H1 (cell line): Measurements from ENCODE around the gene SV2A. TPM values are rescaled to one million over a fixed set of nuclear protein-coding genes. Genes with fewer than 3 reads are reported as not detected.

Experiments used
- ASH2L ChIP-seq: fragments of 200-600, 300-600 bp; sonication (generic); IDR thresholded peaks from one replicate; pipeline ENCODE4 v1.7.1; 2017; ENCODE audit warnings: low read length
- CEBPB ChIP-seq: IDR thresholded peaks from 2 replicates; pipeline ENCODE4 v1.6.1; 2012; ENCODE audit warnings: low read depth, low read length
- KDM1A ChIP-seq: fragments of 200-600, 300-600 bp; sonication (generic); IDR thresholded peaks from 2 replicates; pipeline ENCODE4 v1.7.1; 2016; ENCODE audit warnings: mild to moderate bottlenecking, low read length, borderline replicate concordance
- RBBP5 ChIP-seq: IDR thresholded peaks from 2 replicates; pipeline ENCODE4 v1.7.1; 2012; ENCODE audit warnings: low read depth, mild to moderate bottlenecking, inconsistent platforms, low read length, moderate library complexity, borderline replicate concordance
- polyA plus RNA-seq, 7 experiments: library from polyadenylated mRNA; depleted of rRNA in 3 of 7; stranded (reverse) in 5 of 7; unstranded in 2 of 7; fragments of >200 nt in 5 of 7; fragments of 200-250 nt in 2 of 7; gene quantifications; 1 replicate in 5 of 7; 2 replicates in 1 of 7; 4 replicates in 1 of 7; pipeline versions ENCODE4 v1.2.1 to v1.2.3, GENCODE V29; 2011 to 2013; ENCODE audit warnings: missing spikeins in 2 of 7, mixed read lengths in 2 of 7
- total RNA-seq: library from RNA; stranded (reverse); fragmentation: NEBNext Ultra II Directional; extraction: Animal tissue kit (Norgen Biotek cat#: 25700); gene quantifications from 2 replicates; pipeline ENCODE4 v1.2.1, GENCODE V29; 2021
- TF ChIP-seq, protein P1 (sequence below): fragments of 300-600 bp; sonication (generic); IDR thresholded peaks from 2 replicates; pipeline ENCODE4 v1.7.1; 2012; ENCODE audit warnings: low read length, moderate library complexity, mild to moderate bottlenecking, inconsistent platforms; ENCODE audit not compliant: insufficient replicate concordance
- TF ChIP-seq, protein P2 (sequence below): IDR thresholded peaks from 2 replicates; pipeline ENCODE4 v1.6.1; 2011; ENCODE audit warnings: low read depth, mild to moderate bottlenecking, low read length; ENCODE audit not compliant: insufficient read depth

The SV2A gene
- total and polyA plus RNA-seq, 2 of the 8 experiments (the other 6 are each of a cell fraction or from before 2014, with no cell fraction given): 41.8 to 51.8 TPM

GRCh38 chr1:149929856-149930255 is 12.2 kb upstream of the SV2A start (continued):
- no peak for TF ChIP-seq KDM1A
- no peak for TF ChIP-seq CEBPB
- TF ChIP-seq, protein P1, sequence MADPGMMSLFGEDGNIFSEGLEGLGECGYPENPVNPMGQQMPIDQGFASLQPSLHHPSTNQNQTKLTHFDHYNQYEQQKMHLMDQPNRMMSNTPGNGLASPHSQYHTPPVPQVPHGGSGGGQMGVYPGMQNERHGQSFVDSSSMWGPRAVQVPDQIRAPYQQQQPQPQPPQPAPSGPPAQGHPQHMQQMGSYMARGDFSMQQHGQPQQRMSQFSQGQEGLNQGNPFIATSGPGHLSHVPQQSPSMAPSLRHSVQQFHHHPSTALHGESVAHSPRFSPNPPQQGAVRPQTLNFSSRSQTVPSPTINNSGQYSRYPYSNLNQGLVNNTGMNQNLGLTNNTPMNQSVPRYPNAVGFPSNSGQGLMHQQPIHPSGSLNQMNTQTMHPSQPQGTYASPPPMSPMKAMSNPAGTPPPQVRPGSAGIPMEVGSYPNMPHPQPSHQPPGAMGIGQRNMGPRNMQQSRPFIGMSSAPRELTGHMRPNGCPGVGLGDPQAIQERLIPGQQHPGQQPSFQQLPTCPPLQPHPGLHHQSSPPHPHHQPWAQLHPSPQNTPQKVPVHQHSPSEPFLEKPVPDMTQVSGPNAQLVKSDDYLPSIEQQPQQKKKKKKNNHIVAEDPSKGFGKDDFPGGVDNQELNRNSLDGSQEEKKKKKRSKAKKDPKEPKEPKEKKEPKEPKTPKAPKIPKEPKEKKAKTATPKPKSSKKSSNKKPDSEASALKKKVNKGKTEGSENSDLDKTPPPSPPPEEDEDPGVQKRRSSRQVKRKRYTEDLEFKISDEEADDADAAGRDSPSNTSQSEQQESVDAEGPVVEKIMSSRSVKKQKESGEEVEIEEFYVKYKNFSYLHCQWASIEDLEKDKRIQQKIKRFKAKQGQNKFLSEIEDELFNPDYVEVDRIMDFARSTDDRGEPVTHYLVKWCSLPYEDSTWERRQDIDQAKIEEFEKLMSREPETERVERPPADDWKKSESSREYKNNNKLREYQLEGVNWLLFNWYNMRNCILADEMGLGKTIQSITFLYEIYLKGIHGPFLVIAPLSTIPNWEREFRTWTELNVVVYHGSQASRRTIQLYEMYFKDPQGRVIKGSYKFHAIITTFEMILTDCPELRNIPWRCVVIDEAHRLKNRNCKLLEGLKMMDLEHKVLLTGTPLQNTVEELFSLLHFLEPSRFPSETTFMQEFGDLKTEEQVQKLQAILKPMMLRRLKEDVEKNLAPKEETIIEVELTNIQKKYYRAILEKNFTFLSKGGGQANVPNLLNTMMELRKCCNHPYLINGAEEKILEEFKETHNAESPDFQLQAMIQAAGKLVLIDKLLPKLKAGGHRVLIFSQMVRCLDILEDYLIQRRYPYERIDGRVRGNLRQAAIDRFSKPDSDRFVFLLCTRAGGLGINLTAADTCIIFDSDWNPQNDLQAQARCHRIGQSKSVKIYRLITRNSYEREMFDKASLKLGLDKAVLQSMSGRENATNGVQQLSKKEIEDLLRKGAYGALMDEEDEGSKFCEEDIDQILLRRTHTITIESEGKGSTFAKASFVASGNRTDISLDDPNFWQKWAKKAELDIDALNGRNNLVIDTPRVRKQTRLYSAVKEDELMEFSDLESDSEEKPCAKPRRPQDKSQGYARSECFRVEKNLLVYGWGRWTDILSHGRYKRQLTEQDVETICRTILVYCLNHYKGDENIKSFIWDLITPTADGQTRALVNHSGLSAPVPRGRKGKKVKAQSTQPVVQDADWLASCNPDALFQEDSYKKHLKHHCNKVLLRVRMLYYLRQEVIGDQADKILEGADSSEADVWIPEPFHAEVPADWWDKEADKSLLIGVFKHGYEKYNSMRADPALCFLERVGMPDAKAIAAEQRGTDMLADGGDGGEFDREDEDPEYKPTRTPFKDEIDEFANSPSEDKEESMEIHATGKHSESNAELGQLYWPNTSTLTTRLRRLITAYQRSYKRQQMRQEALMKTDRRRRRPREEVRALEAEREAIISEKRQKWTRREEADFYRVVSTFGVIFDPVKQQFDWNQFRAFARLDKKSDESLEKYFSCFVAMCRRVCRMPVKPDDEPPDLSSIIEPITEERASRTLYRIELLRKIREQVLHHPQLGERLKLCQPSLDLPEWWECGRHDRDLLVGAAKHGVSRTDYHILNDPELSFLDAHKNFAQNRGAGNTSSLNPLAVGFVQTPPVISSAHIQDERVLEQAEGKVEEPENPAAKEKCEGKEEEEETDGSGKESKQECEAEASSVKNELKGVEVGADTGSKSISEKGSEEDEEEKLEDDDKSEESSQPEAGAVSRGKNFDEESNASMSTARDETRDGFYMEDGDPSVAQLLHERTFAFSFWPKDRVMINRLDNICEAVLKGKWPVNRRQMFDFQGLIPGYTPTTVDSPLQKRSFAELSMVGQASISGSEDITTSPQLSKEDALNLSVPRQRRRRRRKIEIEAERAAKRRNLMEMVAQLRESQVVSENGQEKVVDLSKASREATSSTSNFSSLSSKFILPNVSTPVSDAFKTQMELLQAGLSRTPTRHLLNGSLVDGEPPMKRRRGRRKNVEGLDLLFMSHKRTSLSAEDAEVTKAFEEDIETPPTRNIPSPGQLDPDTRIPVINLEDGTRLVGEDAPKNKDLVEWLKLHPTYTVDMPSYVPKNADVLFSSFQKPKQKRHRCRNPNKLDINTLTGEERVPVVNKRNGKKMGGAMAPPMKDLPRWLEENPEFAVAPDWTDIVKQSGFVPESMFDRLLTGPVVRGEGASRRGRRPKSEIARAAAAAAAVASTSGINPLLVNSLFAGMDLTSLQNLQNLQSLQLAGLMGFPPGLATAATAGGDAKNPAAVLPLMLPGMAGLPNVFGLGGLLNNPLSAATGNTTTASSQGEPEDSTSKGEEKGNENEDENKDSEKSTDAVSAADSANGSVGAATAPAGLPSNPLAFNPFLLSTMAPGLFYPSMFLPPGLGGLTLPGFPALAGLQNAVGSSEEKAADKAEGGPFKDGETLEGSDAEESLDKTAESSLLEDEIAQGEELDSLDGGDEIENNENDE: no peak
- no peak for TF ChIP-seq ASH2L
- TF ChIP-seq, protein P2, sequence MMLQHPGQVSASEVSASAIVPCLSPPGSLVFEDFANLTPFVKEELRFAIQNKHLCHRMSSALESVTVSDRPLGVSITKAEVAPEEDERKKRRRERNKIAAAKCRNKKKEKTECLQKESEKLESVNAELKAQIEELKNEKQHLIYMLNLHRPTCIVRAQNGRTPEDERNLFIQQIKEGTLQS: no peak
- no peak for TF ChIP-seq RBBP5
